Activated T-cell treated with anti-CD3 and anti-CD28 coated beads, Interleukin-2, amount 50 U/mL, for 72 hours (primary cell): ENCODE results near the gene LGI4. TPM values are rescaled to one million over a fixed set of nuclear protein-coding genes. Genes with fewer than 3 reads are reported as not detected.
"Not testable (repeated sequence)": the region's sequence is repeated elsewhere in the genome, so short reads cannot be mapped to it uniquely, and the experiment has no call there.

Experiments
- ATAC-seq, 2 donors: fragments of 150-1000 bp; cut with Tn5 transposase; replicated peaks in 1 of 2; 2 replicates each; pipeline ENCODE4 v1.10.0; 2021; ENCODE audit warnings: moderate library complexity in 2 of 2, mild to moderate bottlenecking in 1 of 2
- DNase-seq, 2 donors: peaks; one replicate each; pipeline ENCODE4 v3.0.0; 2021 to 2022; ENCODE audit warnings: mixed read lengths in 1 of 2
- H3K27ac Mint-ChIP-seq: one replicate; pipeline ENCODE4 v1.8.0; 2022; ENCODE audit warnings: mild to moderate bottlenecking, moderate library complexity, mixed read lengths
- H3K27me3 Mint-ChIP-seq: one replicate; pipeline ENCODE4 v1.8.0; 2022; ENCODE audit warnings: low read depth, mixed read lengths
- H3K36me3 Mint-ChIP-seq, 2 donors: one replicate each; pipeline ENCODE4 v1.8.0; 2022; ENCODE audit warnings: mixed read lengths in 2 of 2, mild to moderate bottlenecking in 1 of 2; ENCODE audit not compliant: insufficient read depth in 2 of 2
- H3K4me1 Mint-ChIP-seq: one replicate; pipeline ENCODE4 v1.8.0; 2022; ENCODE audit warnings: low read depth, mixed read lengths
- H3K4me3 Mint-ChIP-seq, 2 donors: one replicate each; pipeline ENCODE4 v1.8.0; 2022; ENCODE audit warnings: mild to moderate bottlenecking in 2 of 2, mixed read lengths in 2 of 2, moderate library complexity in 2 of 2
- H3K9me3 Mint-ChIP-seq, 2 donors: one replicate each; pipeline ENCODE4 v1.8.0; 2022; ENCODE audit warnings: mixed read lengths in 2 of 2
- total RNA-seq, 2 donors: library from RNA; stranded (reverse); gene quantifications; one replicate each; pipeline ENCODE4 v1.2.3, GENCODE V29; 2022

Gene LGI4
- total RNA-seq, 2 donors from 2014 or later: 0.72 to 1.00 TPM

- ATAC-seq (peak; percentile 36 to 47), DNase-seq (peak; percentile 37 to 48)
- peaks cover 43% of the 10 kb centered on the region for H3K4me1 Mint-ChIP-seq
- no peaks in the 10 kb centered on the region for H3K9me3 Mint-ChIP-seq
- H3K27me3 Mint-ChIP-seq: no peaks in the 10 kb centered on the region
- H3K4me3 Mint-ChIP-seq: peak overlapping the region; percentile 94 to 100
- H3K36me3 Mint-ChIP-seq: peaks cover 14 to 40% of the 10 kb centered on the region in 2 donors
- H3K27ac Mint-ChIP-seq: peak overlapping the region; percentile 94
Observed at GRCh38 chr19:35155441-35155840, 20.6 kb upstream of the LGI4 start.

GRCh38 chr19:35154525-35155406 is 19.9 kb upstream of the LGI4 start, which contains the start of gene FXYD5:
Gene FXYD5 (plus strand): TSS chr19:35154735. CDS start chr19:35155551, 816 bp downstream.
- peak; percentile 81 to 86 for DNase-seq
- peak; percentile 83 to 84 for ATAC-seq
- H3K27me3 Mint-ChIP-seq: no peaks in the 10 kb centered on the region
- H3K9me3 Mint-ChIP-seq: no peaks in the 10 kb centered on the region
- H3K4me1 Mint-ChIP-seq: peaks cover 43% of the 10 kb centered on the region
- H3K36me3 Mint-ChIP-seq: peaks cover 13 to 35% of the 10 kb centered on the region in 2 donors
- peak within 1 kb of the TSS; percentile 94 for H3K27ac Mint-ChIP-seq
- H3K4me3 Mint-ChIP-seq: peak within 1 kb of the TSS; percentile 94 to 100

GRCh38 chr19:35153701-35154524 is 19.1 kb upstream of the LGI4 start:
- Mint-ChIP-seq H3K27me3 (no peaks in the 10 kb centered on the region), H3K27ac (peak overlapping the region; percentile 94), H3K4me3 (peak overlapping the region; percentile 94 to 100), H3K36me3 (peaks cover 8 to 27% of the 10 kb centered on the region in 2 donors), H3K9me3 (no peaks in the 10 kb centered on the region), H3K4me1 (peaks cover 43% of the 10 kb centered on the region)
- peak; percentile 82 to 84 for DNase-seq
- ATAC-seq: peak; percentile 63 to 66

DNA sequence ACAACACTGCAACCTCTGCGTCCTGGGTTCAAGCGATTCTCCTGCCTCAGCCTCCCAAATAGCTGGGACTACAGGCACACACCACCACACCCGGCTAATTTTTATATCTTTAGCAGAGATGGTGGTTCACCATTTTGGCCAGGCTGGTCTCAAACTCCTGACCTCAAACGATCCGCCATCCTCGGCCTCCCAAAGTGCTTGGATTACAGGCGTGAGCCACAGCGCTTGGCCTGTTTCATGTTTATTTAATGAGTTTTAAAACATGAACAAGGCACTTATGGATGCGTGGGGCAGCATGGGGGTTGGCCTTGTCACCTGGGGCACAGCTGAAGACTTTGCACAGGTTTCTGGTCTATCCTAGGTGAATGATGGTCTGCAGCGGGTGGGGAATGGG is 18.3 kb upstream of the LGI4 start:
- not testable (repeated sequence) for DNase-seq, ATAC-seq, H3K9me3 Mint-ChIP-seq, H3K27me3 Mint-ChIP-seq
- peaks cover 35% of the 10 kb centered on the region for H3K4me1 Mint-ChIP-seq
- H3K4me3 Mint-ChIP-seq: peak overlapping the region; percentile 94 to 100
- peaks cover 8 to 20% of the 10 kb centered on the region in 2 donors for H3K36me3 Mint-ChIP-seq
- H3K27ac Mint-ChIP-seq: peak overlapping the region; percentile 56

- H3K4me3 Mint-ChIP-seq: no peak overlapping the region
- ATAC-seq (no peak), DNase-seq (no peak)
- no peaks in the 10 kb centered on the region for H3K27me3 Mint-ChIP-seq
- no peak overlapping the region for H3K27ac Mint-ChIP-seq
- no peaks in the 10 kb centered on the region for H3K9me3 Mint-ChIP-seq
- peaks cover 7 to 12% of the 10 kb centered on the region in 2 donors for H3K36me3 Mint-ChIP-seq
- H3K4me1 Mint-ChIP-seq: peaks cover 20% of the 10 kb centered on the region
Observed at GRCh38 chr19:35151273-35152065, 16.6 kb upstream of the LGI4 start.

DNA sequence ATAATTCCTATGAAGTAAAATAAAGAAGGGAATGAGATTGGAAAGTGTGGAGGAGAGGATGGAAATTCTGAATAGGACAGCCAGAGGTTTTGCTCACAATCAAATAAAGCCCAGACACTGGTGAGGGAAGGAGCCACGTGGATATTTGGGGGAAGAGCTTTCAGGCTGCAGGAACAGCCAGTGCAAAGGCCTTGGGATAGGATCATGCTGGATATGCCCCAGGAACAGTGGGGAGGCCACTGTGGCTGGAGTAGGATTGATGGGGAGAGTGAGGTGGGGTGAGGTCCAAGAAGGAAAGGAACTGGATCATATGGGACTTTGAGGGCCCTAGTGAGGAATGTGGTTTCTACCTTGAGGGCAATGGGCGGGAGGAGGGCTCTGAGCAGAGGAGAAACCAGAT is 15.6 kb upstream of the LGI4 start:
- H3K27me3 Mint-ChIP-seq: no peaks in the 10 kb centered on the region
- peaks cover 11% of the 10 kb centered on the region for H3K4me1 Mint-ChIP-seq
- DNase-seq: no peak
- H3K9me3 Mint-ChIP-seq: no peaks in the 10 kb centered on the region
- H3K4me3 Mint-ChIP-seq: no peak overlapping the region
- H3K27ac Mint-ChIP-seq: no peak overlapping the region
- ATAC-seq: no peak
- peaks cover 4 to 6% of the 10 kb centered on the region in 2 donors for H3K36me3 Mint-ChIP-seq

DNA sequence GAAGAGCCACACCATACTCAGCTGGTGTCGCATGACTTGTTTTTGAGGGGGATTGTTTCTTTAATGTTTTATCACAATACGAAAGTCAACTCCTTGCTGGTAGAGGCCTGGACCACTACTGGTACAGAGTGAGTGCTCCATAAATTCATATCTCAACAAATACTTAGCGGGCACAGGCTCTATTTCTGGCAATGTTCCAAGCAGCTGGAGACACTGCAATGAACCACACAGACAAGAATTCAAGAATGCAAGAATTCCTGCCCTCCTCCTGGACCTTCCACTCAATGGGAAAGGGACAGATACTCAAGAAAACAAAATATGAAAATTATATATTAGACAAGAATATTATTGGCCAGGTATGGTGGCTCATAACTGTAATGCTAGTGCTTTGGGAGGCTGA is 14.6 kb upstream of the LGI4 start:
- Mint-ChIP-seq H3K27me3 (no peaks in the 10 kb centered on the region), H3K4me3 (no peak overlapping the region), H3K4me1 (peaks cover 11% of the 10 kb centered on the region), H3K9me3 (no peaks in the 10 kb centered on the region), H3K36me3 (peaks cover 0 to 2% of the 10 kb centered on the region in 2 donors), H3K27ac (no peak overlapping the region)
- ATAC-seq (no peak), DNase-seq (no peak)

GRCh38 chr19:35146746-35147459 is 12.0 kb upstream of the LGI4 start:
- ATAC-seq (no peak), DNase-seq (no peak)
- peaks cover 12% of the 10 kb centered on the region for H3K27me3 Mint-ChIP-seq
- H3K36me3 Mint-ChIP-seq: no peaks in the 10 kb centered on the region
- H3K27ac Mint-ChIP-seq: no peak overlapping the region
- peaks cover 15% of the 10 kb centered on the region for H3K4me1 Mint-ChIP-seq
- no peak overlapping the region for H3K4me3 Mint-ChIP-seq
- H3K9me3 Mint-ChIP-seq: no peaks in the 10 kb centered on the region

DNA sequence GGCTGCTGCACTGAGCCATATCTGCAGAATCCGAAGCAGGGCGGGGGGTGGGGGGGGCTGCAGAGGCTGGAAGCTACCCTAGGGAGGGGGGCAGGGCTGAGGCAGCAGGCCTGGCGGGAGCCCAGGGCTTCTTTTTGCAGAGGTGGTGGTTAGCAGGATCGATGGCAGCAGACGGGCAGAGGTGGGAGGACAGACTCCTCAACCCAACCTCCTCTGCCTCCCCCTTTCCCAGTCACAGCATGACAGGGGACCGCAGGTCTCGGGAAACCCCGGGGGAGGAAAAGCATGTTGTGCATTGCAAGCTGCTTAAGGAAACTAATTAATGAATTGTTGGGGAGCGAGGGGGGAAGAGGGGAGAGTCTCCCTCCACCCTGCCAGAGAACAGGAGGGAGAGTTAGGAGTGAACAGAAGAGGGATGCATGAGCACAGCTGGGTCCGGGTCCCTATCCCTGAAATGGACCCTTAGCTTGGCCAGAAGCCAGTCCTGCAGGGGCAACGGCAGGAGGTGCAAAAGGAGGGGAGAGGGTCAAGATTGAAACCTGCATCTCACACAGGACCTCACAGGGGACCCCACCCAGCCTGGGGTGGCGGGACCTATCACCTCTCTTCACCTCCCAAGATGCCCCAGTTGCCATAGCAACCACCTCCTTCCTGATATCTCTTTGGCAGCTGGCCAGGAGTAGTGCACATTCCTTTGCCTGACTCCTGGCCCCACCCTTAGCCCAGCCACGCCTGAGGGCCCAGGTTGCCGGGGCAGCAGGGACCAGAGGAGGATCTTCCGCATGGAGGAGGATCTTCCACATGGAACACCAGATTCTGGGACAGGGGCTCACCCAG is 10.0 kb upstream of the LGI4 start:
- H3K27ac Mint-ChIP-seq: no peak overlapping the region
- no peaks in the 10 kb centered on the region for H3K9me3 Mint-ChIP-seq
- no peaks in the 10 kb centered on the region for H3K36me3 Mint-ChIP-seq
- H3K4me3 Mint-ChIP-seq: no peak overlapping the region
- peaks cover 27% of the 10 kb centered on the region for H3K4me1 Mint-ChIP-seq
- DNase-seq (no peak), ATAC-seq (no peak)
- peaks cover 18% of the 10 kb centered on the region for H3K27me3 Mint-ChIP-seq

GRCh38 chr19:35144259-35144599 is 9.4 kb upstream of the LGI4 start:
- H3K27ac Mint-ChIP-seq: no peak overlapping the region
- H3K36me3 Mint-ChIP-seq: no peaks in the 10 kb centered on the region
- no peak overlapping the region for H3K4me3 Mint-ChIP-seq
- DNase-seq (no peak), ATAC-seq (no peak)
- peaks cover 27% of the 10 kb centered on the region for H3K4me1 Mint-ChIP-seq
- peaks cover 18% of the 10 kb centered on the region for H3K27me3 Mint-ChIP-seq
- no peaks in the 10 kb centered on the region for H3K9me3 Mint-ChIP-seq

GRCh38 chr19:35143818-35144217 is 9.0 kb upstream of the LGI4 start:
- peaks cover 18% of the 10 kb centered on the region for H3K27me3 Mint-ChIP-seq
- H3K9me3 Mint-ChIP-seq: no peaks in the 10 kb centered on the region
- peaks cover 27% of the 10 kb centered on the region for H3K4me1 Mint-ChIP-seq
- DNase-seq (no peak), ATAC-seq (no peak)
- H3K36me3 Mint-ChIP-seq: no peaks in the 10 kb centered on the region
- peak overlapping the region in 1 of 2 donors; percentile 57 for H3K4me3 Mint-ChIP-seq
- H3K27ac Mint-ChIP-seq: no peak overlapping the region
